Measurements from ENCODE around the gene KCTD14.

GRCh38 chr11:78010755-78011154 is 12.3 kb downstream of the KCTD14 start:
- TF ChIP-seq, protein P1, sequence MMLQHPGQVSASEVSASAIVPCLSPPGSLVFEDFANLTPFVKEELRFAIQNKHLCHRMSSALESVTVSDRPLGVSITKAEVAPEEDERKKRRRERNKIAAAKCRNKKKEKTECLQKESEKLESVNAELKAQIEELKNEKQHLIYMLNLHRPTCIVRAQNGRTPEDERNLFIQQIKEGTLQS (CRISPR knock-in tag; conservative IDR thresholded peaks at IDR 0.05): no peak
- TF ChIP-seq, protein P2, sequence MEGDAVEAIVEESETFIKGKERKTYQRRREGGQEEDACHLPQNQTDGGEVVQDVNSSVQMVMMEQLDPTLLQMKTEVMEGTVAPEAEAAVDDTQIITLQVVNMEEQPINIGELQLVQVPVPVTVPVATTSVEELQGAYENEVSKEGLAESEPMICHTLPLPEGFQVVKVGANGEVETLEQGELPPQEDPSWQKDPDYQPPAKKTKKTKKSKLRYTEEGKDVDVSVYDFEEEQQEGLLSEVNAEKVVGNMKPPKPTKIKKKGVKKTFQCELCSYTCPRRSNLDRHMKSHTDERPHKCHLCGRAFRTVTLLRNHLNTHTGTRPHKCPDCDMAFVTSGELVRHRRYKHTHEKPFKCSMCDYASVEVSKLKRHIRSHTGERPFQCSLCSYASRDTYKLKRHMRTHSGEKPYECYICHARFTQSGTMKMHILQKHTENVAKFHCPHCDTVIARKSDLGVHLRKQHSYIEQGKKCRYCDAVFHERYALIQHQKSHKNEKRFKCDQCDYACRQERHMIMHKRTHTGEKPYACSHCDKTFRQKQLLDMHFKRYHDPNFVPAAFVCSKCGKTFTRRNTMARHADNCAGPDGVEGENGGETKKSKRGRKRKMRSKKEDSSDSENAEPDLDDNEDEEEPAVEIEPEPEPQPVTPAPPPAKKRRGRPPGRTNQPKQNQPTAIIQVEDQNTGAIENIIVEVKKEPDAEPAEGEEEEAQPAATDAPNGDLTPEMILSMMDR (IDR thresholded peaks at IDR 0.05): no peak
- TF ChIP-seq NFYB (CRISPR knock-in tag; conservative IDR thresholded peaks at IDR 0.05; ENCODE audit: low read depth) (no peak), SMAD3 (CRISPR knock-in tag; IDR thresholded peaks at IDR 0.05; ENCODE audit: borderline replicate concordance) (no peak), CBFB (CRISPR knock-in tag; IDR thresholded peaks at IDR 0.05; ENCODE audit: low read depth) (no peak), ELF4 (CRISPR knock-in tag; IDR thresholded peaks at IDR 0.05; ENCODE audit: low read depth) (no peak), GRHL2 (CRISPR knock-in tag; IDR thresholded peaks at IDR 0.05; ENCODE audit: insufficient replicate concordance, severe bottlenecking) (no peak), NR3C1 (CRISPR knock-in tag; conservative IDR thresholded peaks at IDR 0.05; ENCODE audit: low read depth) (no peak), TEAD4 (CRISPR knock-in tag; IDR thresholded peaks at IDR 0.05) (no peak), E2F1 (CRISPR knock-in tag; IDR thresholded peaks at IDR 0.05) (no peak)
- TF ChIP-seq, protein P3, sequence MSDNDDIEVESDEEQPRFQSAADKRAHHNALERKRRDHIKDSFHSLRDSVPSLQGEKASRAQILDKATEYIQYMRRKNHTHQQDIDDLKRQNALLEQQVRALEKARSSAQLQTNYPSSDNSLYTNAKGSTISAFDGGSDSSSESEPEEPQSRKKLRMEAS (CRISPR knock-in tag; IDR thresholded peaks at IDR 0.05): no peak
- TF ChIP-seq, protein P4, sequence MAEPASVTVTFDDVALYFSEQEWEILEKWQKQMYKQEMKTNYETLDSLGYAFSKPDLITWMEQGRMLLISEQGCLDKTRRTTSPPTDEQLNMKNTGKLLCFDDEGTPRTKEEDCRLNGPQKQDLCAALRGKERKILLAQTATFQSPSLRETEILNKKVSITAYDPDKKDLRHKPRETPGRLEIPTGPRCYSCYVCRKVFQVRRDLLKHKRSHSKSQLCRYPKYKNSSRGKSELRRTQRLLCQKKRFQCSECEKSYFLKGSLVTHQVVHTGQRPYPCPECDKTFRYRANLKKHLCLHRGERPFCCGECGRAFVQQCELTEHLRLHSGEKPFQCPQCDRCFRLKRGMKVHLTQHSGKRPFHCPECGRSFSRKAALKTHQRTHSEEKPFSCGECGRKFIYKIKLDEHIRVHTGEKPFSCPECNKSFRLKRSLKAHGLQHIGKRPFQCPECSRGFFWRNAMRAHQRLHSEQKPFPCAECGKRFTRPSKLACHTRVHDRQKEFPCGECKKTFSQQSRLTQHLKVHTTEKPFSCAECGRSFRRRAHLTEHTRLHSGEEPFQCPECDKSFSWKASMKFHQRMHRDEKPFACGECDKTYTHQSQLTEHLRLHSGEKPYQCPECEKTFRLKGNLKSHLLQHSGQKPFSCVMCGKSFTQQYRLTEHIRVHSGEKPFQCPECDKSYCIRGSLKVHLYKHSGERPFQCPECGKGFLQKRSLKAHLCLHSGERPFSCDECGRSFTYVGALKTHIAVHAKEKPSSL (CRISPR knock-in tag; conservative IDR thresholded peaks at IDR 0.05): no peak
- TF ChIP-seq, protein P5, sequence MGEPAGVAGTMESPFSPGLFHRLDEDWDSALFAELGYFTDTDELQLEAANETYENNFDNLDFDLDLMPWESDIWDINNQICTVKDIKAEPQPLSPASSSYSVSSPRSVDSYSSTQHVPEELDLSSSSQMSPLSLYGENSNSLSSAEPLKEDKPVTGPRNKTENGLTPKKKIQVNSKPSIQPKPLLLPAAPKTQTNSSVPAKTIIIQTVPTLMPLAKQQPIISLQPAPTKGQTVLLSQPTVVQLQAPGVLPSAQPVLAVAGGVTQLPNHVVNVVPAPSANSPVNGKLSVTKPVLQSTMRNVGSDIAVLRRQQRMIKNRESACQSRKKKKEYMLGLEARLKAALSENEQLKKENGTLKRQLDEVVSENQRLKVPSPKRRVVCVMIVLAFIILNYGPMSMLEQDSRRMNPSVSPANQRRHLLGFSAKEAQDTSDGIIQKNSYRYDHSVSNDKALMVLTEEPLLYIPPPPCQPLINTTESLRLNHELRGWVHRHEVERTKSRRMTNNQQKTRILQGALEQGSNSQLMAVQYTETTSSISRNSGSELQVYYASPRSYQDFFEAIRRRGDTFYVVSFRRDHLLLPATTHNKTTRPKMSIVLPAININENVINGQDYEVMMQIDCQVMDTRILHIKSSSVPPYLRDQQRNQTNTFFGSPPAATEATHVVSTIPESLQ (CRISPR knock-in tag; IDR thresholded peaks at IDR 0.05): no peak
- TF ChIP-seq, protein P6, sequence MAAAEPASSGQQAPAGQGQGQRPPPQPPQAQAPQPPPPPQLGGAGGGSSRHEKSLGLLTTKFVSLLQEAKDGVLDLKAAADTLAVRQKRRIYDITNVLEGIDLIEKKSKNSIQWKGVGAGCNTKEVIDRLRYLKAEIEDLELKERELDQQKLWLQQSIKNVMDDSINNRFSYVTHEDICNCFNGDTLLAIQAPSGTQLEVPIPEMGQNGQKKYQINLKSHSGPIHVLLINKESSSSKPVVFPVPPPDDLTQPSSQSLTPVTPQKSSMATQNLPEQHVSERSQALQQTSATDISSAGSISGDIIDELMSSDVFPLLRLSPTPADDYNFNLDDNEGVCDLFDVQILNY (CRISPR knock-in tag; IDR thresholded peaks at IDR 0.05): no peak

Measured in WTC11 (cell line).